IMR-90 (cell line): Measurements from ENCODE around the gene KIAA0232. TPM values are rescaled to one million over a fixed set of nuclear protein-coding genes. Genes with fewer than 3 reads are reported as not detected.

Source experiments
- ATAC-seq: fragments of 200-7000 bp; cut with Tn5 transposase; 2 replicates; pipeline ENCODE4 v1.9.1; 2020; ENCODE audit warnings: low read depth, mild to moderate bottlenecking, moderate library complexity
- BruUV-seq: library from RNA; stranded (reverse); fragments of 400-500 nt; replicated peaks from 2 replicates; lab custom pipeline; 2021; lab: Mats Ljungman, UMichigan
- CTCF ChIA-PET: fragments of 300-600 bp; formaldehyde crosslinking; extraction: SDS; loops from one replicate; lab custom pipeline; 2021; ENCODE audit warnings: antibody characterized with exemption; lab: Yijun Ruan, JAX
- POLR2A ChIA-PET: fragments of 300-600 bp; sonication (Branson Sonifier 250); formaldehyde crosslinking; loops from one replicate; lab custom pipeline; 2022; ENCODE audit warnings: antibody characterized with exemption; ENCODE audit not compliant: unreplicated experiment; lab: Charles Lee
- DNase-seq: peaks from one replicate; pipeline ENCODE4 v3.0.0; 2013
- H2AFZ ChIP-seq: replicated peaks from 2 replicates; pipeline ENCODE3; 2013; ENCODE audit warnings: low read length, mild to moderate bottlenecking; ENCODE audit not compliant: poor library complexity
- H2AK5ac ChIP-seq: 2 replicates; pipeline ENCODE4 v1.6.1; 2013; ENCODE audit warnings: low read depth, low read length, inconsistent platforms
- H2AK9ac ChIP-seq: replicated peaks from 2 replicates; pipeline ENCODE3; 2013; ENCODE audit warnings: mild to moderate bottlenecking, low read depth, low read length, moderate library complexity; ENCODE audit not compliant: poor library complexity
- H2BK120ac ChIP-seq: 2 replicates; pipeline ENCODE4 v1.6.1; 2013; ENCODE audit warnings: low read depth, low read length, inconsistent platforms
- H2BK15ac ChIP-seq: 3 replicates; pipeline ENCODE4 v1.6.1; 2013; ENCODE audit warnings: low read depth, low read length, inconsistent platforms
- H2BK20ac ChIP-seq: 2 replicates; pipeline ENCODE4 v1.6.1; 2013; ENCODE audit warnings: low read depth, mild to moderate bottlenecking, inconsistent platforms, low read length, moderate library complexity
- H2BK5ac ChIP-seq: 2 replicates; pipeline ENCODE4 v1.6.1; 2013; ENCODE audit warnings: mild to moderate bottlenecking, low read depth, low read length, inconsistent platforms; ENCODE audit not compliant: poor library complexity, severe bottlenecking
- H3K14ac ChIP-seq: replicated peaks from 2 replicates; pipeline ENCODE4 v1.6.1; 2013; ENCODE audit warnings: low read depth, low read length, inconsistent platforms
- H3K18ac ChIP-seq: 2 replicates; pipeline ENCODE4 v1.6.1; 2013; ENCODE audit warnings: low read depth, low read length, control low read depth
- H3K23ac ChIP-seq: 2 replicates; pipeline ENCODE4 v1.6.1; 2013; ENCODE audit warnings: low read depth, low read length, inconsistent platforms
- H3K27ac ChIP-seq: 2 replicates; pipeline ENCODE4 v1.5.1; 2013; ENCODE audit warnings: mild to moderate bottlenecking, control low read depth, low read length; ENCODE audit not compliant: insufficient read depth
- H3K27me3 ChIP-seq: 2 replicates; pipeline ENCODE4 v1.6.1; 2013; ENCODE audit warnings: low read length; ENCODE audit not compliant: control insufficient read depth, insufficient read depth
- H3K36me3 ChIP-seq: 2 replicates; pipeline ENCODE4 v1.6.1; 2013; ENCODE audit warnings: low read length, mixed read lengths; ENCODE audit not compliant: control insufficient read depth, insufficient read depth
- H3K4ac ChIP-seq: 2 replicates; pipeline ENCODE4 v1.6.1; 2013; ENCODE audit warnings: low read depth, low read length, inconsistent platforms
- H3K4me1 ChIP-seq: 2 replicates; pipeline ENCODE4 v1.6.1; 2013; ENCODE audit warnings: low read length, mixed read lengths; ENCODE audit not compliant: control insufficient read depth, insufficient read depth
- H3K4me2 ChIP-seq: 2 replicates; pipeline ENCODE4 v1.6.1; 2013; ENCODE audit warnings: low read depth, mild to moderate bottlenecking, control low read depth, low read length, moderate library complexity
- H3K4me3 ChIP-seq: 2 replicates; pipeline ENCODE4 v1.5.1; 2013; ENCODE audit warnings: low read depth, mild to moderate bottlenecking, control low read depth, low read length, moderate library complexity; ENCODE audit not compliant: insufficient read depth
- H3K56ac ChIP-seq: 2 replicates; pipeline ENCODE4 v1.6.1; 2013; ENCODE audit warnings: low read length, inconsistent platforms; ENCODE audit not compliant: insufficient read depth; ENCODE audit errors: extremely low read depth
- H3K79me1 ChIP-seq, 2 experiments: 2 replicates each; pipeline ENCODE4 v1.6.1; 2013; ENCODE audit warnings: low read length in 2 of 2, inconsistent platforms in 1 of 2, low read depth in 1 of 2
- H3K9ac ChIP-seq: 2 replicates; pipeline ENCODE4 v1.6.1; 2013; ENCODE audit warnings: low read depth, low read length, control low read depth
- H3K9me1 ChIP-seq: 2 replicates; pipeline ENCODE4 v1.6.1; 2013; ENCODE audit warnings: low read length, inconsistent platforms; ENCODE audit not compliant: insufficient read depth
- H3K9me3 ChIP-seq: 2 replicates; pipeline ENCODE4 v1.6.1; 2013; ENCODE audit warnings: low read length; ENCODE audit not compliant: control insufficient read depth, insufficient read depth
- H4K20me1 ChIP-seq: 2 replicates; pipeline ENCODE4 v1.6.1; 2013; ENCODE audit warnings: low read length, inconsistent platforms; ENCODE audit not compliant: insufficient read depth
- H4K5ac ChIP-seq: 2 replicates; pipeline ENCODE4 v1.6.1; 2013; ENCODE audit warnings: mild to moderate bottlenecking, low read depth, low read length, control low read depth
- H4K8ac ChIP-seq, 2 experiments: 2 replicates each; pipeline ENCODE4 v1.6.1; 2013; ENCODE audit warnings: low read depth in 2 of 2, low read length in 2 of 2, control low read depth in 1 of 2, inconsistent platforms in 1 of 2
- H4K91ac ChIP-seq: 2 replicates; pipeline ENCODE4 v1.6.1; 2013; ENCODE audit warnings: low read depth, low read length, inconsistent platforms; ENCODE audit not compliant: insufficient read depth
- BHLHE40 ChIP-seq: fragments of 150-350 bp; IDR thresholded peaks from 2 replicates; pipeline ENCODE4 v1.6.1; 2016; ENCODE audit warnings: mild to moderate bottlenecking, low read depth, low read length
- CEBPB ChIP-seq: IDR thresholded peaks from 2 replicates; pipeline ENCODE4 v1.6.1; 2012; ENCODE audit warnings: low read depth, low read length, improper control_type of control experiment
- CHD1 ChIP-seq: IDR thresholded peaks from 2 replicates; pipeline ENCODE4 v1.6.1; 2012; ENCODE audit warnings: low read depth, low read length, improper control_type of control experiment
- FOS ChIP-seq: fragments of 150-350 bp; IDR thresholded peaks from 2 replicates; pipeline ENCODE4 v1.6.1; 2016; ENCODE audit warnings: low read depth, low read length
- MAFK ChIP-seq: IDR thresholded peaks from 2 replicates; pipeline ENCODE4 v1.6.1; 2012; ENCODE audit warnings: low read depth, low read length, improper control_type of control experiment
- MAZ ChIP-seq: IDR thresholded peaks from 2 replicates; pipeline ENCODE4 v1.6.1; 2012; ENCODE audit warnings: low read depth, mild to moderate bottlenecking, low read length, improper control_type of control experiment, moderate library complexity, borderline replicate concordance
- MXI1 ChIP-seq: IDR thresholded peaks from 2 replicates; pipeline ENCODE4 v1.6.1; 2012; ENCODE audit warnings: low read depth, mild to moderate bottlenecking, low read length, moderate library complexity, borderline replicate concordance
- NFE2L2 ChIP-seq: fragments of 150-350 bp; IDR thresholded peaks from 2 replicates; pipeline ENCODE4 v1.6.1; 2016; ENCODE audit warnings: low read depth, mild to moderate bottlenecking, low read length
- POLR2A ChIP-seq: IDR thresholded peaks from 2 replicates; pipeline ENCODE4 v1.6.1; 2012; ENCODE audit warnings: mild to moderate bottlenecking, low read depth, low read length
- RAD21 ChIP-seq: IDR thresholded peaks from 2 replicates; pipeline ENCODE4 v1.6.1; 2012; ENCODE audit warnings: low read length, improper control_type of control experiment
- RCOR1 ChIP-seq: IDR thresholded peaks from 2 replicates; pipeline ENCODE4 v1.6.1; 2012; ENCODE audit warnings: mild to moderate bottlenecking, low read length, improper control_type of control experiment; ENCODE audit not compliant: insufficient replicate concordance
- RFX5 ChIP-seq: IDR thresholded peaks from 2 replicates; pipeline ENCODE4 v1.8.0; 2012; ENCODE audit warnings: low read depth, mild to moderate bottlenecking, low read length, moderate library complexity
- SMC3 ChIP-seq: fragments of 150-350 bp; IDR thresholded peaks from 2 replicates; pipeline ENCODE4 v1.6.1; 2016; ENCODE audit warnings: low read depth, mild to moderate bottlenecking, antibody characterized with exemption, low read length, moderate library complexity
- WGBS, 2 experiments: methylation state at CpG; one replicate each; pipeline versions ENCODE4 v1.1.5 to v1.1.7; 2013; ENCODE audit warnings: missing lambda C conversion rate in 2 of 2; ENCODE audit not compliant: insufficient read length in 1 of 2; ENCODE audit errors: extremely low coverage in 2 of 2; 5-methylcytosine and 5-hydroxymethylcytosine counted together
- dilution Hi-C: fragments of 300-500 bp; cut with HindIII; formaldehyde crosslinking; loops from one replicate; pipeline ENCODE4 v1.14.3; 2018; ENCODE audit warnings: low sequenced_read_pairs; ENCODE audit not compliant: unreplicated experiment
- in situ Hi-C: fragments of 300-500 bp; cut with MboI; formaldehyde crosslinking; loops from 3 replicates; pipeline ENCODE4 v1.14.3; 2019; ENCODE audit warnings: low sequenced_read_pairs, inconsistent platforms, mixed read lengths
- intact Hi-C: fragments of 100-400 bp; cut with micrococcal nuclease; formaldehyde crosslinking; loops from 2 replicates; pipeline ENCODE4 v1.10.0; 2022
- polyA plus RNA-seq, 3 experiments: library from polyadenylated mRNA; depleted of rRNA; stranded (reverse); fragments of >200 nt; gene quantifications; 2 replicates each; pipeline ENCODE4 v1.2.3, GENCODE V29; 2012; ENCODE audit warnings: low replicate concordance in 1 of 3
- total RNA-seq: library from RNA; depleted of rRNA; stranded (reverse); fragments of >200 nt; gene quantifications from 2 replicates; pipeline ENCODE4 v1.2.3, GENCODE V29; 2012
- TF ChIP-seq, protein P1 (sequence below): fragments of 150-350 bp; IDR thresholded peaks from 2 replicates; pipeline ENCODE4 v1.6.1; 2016; ENCODE audit warnings: low read depth, mild to moderate bottlenecking, low read length, moderate library complexity, borderline replicate concordance
- TF ChIP-seq, protein P2 (sequence below): fragments of 150-350 bp; IDR thresholded peaks from 2 replicates; pipeline ENCODE4 v1.6.1; 2017; ENCODE audit warnings: mild to moderate bottlenecking, antibody characterized with exemption, low read length, low read depth
- TF ChIP-seq, protein P3 (sequence below): conservative IDR thresholded peaks from 2 replicates; pipeline ENCODE4 v1.5.1; 2012; ENCODE audit warnings: mild to moderate bottlenecking, low read depth, low read length, improper control_type of control experiment

KIAA0232 gene
- total and polyA plus RNA-seq, 2 of the 4 experiments (the other 2 are of a cell fraction) = 6.8 to 19.5 TPM

DNA sequence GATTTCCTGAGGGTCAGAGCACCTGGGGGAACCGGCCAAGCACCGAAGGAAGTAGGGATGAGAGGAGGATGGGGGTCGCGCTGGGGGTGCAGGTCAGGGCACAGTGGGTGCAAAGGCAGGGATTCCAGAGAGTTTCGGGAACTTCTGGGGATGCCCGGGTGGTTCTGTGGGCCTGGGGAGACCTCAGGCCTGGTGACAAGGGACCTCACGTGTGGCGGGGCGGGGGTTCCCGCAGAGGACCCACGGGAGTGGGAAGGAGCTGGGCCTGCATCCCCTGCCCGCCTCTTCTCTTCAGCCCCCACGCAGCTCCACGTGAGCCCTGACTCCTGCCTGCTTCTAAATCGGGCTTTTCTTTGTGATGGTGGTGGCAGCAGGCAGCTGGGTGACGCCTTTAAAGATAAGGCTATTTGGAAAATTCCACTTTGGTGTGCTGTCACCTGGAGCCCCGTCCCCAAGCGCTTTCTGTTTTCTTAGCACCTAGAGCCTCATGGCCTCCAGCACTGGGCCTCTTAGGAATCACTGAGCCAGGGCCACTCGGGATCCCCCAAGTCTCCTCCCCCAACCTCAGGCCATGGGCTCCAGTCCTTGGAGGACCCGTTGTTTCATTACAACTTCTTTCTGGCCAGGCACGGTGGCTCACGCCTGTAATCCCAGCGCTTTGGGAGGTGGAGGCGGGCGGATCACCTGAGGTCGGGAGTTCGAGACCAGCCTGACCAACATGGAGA lies 120.0 kb downstream of the KIAA0232 start:
- H3K4me3 ChIP-seq = no peak overlapping the region
- in situ Hi-C loops (no loop called here), intact Hi-C loops (no loop called here), dilution Hi-C loops (no loop called here)
- H3K36me3 ChIP-seq = no peaks in the 10 kb centered on the region
- no peaks in the 10 kb centered on the region for H3K9me3 ChIP-seq
- no peak overlapping the region for H2AK5ac ChIP-seq
- no peak overlapping the region for H2AFZ ChIP-seq
- H4K91ac ChIP-seq = no peak overlapping the region
- no peak overlapping the region for H3K56ac ChIP-seq
- no peak overlapping the region for H4K8ac ChIP-seq
- no peak overlapping the region for H3K9ac ChIP-seq
- TF ChIP-seq, protein P1, sequence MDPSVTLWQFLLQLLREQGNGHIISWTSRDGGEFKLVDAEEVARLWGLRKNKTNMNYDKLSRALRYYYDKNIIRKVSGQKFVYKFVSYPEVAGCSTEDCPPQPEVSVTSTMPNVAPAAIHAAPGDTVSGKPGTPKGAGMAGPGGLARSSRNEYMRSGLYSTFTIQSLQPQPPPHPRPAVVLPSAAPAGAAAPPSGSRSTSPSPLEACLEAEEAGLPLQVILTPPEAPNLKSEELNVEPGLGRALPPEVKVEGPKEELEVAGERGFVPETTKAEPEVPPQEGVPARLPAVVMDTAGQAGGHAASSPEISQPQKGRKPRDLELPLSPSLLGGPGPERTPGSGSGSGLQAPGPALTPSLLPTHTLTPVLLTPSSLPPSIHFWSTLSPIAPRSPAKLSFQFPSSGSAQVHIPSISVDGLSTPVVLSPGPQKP = no peak
- TF ChIP-seq MAZ = no peak
- TF ChIP-seq MXI1 = no peak
- TF ChIP-seq FOS = no peak
- TF ChIP-seq CHD1 = no peak
- TF ChIP-seq CEBPB = no peak
- TF ChIP-seq, protein P2, sequence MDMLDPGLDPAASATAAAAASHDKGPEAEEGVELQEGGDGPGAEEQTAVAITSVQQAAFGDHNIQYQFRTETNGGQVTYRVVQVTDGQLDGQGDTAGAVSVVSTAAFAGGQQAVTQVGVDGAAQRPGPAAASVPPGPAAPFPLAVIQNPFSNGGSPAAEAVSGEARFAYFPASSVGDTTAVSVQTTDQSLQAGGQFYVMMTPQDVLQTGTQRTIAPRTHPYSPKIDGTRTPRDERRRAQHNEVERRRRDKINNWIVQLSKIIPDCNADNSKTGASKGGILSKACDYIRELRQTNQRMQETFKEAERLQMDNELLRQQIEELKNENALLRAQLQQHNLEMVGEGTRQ = no peak
- TF ChIP-seq MAFK = no peak
- TF ChIP-seq SMC3 = no peak
- TF ChIP-seq POLR2A = no peak
- TF ChIP-seq, protein P3, sequence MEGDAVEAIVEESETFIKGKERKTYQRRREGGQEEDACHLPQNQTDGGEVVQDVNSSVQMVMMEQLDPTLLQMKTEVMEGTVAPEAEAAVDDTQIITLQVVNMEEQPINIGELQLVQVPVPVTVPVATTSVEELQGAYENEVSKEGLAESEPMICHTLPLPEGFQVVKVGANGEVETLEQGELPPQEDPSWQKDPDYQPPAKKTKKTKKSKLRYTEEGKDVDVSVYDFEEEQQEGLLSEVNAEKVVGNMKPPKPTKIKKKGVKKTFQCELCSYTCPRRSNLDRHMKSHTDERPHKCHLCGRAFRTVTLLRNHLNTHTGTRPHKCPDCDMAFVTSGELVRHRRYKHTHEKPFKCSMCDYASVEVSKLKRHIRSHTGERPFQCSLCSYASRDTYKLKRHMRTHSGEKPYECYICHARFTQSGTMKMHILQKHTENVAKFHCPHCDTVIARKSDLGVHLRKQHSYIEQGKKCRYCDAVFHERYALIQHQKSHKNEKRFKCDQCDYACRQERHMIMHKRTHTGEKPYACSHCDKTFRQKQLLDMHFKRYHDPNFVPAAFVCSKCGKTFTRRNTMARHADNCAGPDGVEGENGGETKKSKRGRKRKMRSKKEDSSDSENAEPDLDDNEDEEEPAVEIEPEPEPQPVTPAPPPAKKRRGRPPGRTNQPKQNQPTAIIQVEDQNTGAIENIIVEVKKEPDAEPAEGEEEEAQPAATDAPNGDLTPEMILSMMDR = no peak
- TF ChIP-seq RCOR1 = no peak
- no peak for TF ChIP-seq BHLHE40
- TF ChIP-seq RAD21 = no peak
- no peak for TF ChIP-seq RFX5
- no peak for TF ChIP-seq NFE2L2
- no peak overlapping the region for H2BK120ac ChIP-seq
- H3K14ac ChIP-seq = no peak overlapping the region
- H4K20me1 ChIP-seq = no peaks in the 10 kb centered on the region
- no peaks in the 10 kb centered on the region for H3K79me1 ChIP-seq
- H2BK5ac ChIP-seq = no peak overlapping the region
- no peak overlapping the region for H4K5ac ChIP-seq
- ATAC-seq (no peak), DNase-seq (no peak)
- H3K4me1 ChIP-seq = peaks cover 3% of the 10 kb centered on the region; the same call in 1 of the 2 replicates
- no peak overlapping the region for H3K4ac ChIP-seq
- CTCF ChIA-PET = no interaction called here
- 72% methylated on average over 8 of the region's 27 CpGs; no CpG with 5 or more reads in 1 of the 2 experiments for WGBS, 2 experiments
- H3K4me2 ChIP-seq = no peak overlapping the region
- no peak overlapping the region for H3K23ac ChIP-seq
- H2BK20ac ChIP-seq = no peak overlapping the region
- no peaks in the 10 kb centered on the region for H3K27me3 ChIP-seq
- H3K18ac ChIP-seq = no peak overlapping the region
- no peak overlapping the region for H2BK15ac ChIP-seq
- POLR2A ChIA-PET = no interaction called here
- no peak overlapping the region for H3K27ac ChIP-seq
- no TSS peak for BruUV-seq
- peak overlapping the region; percentile 13 for H2AK9ac ChIP-seq
- H3K9me1 ChIP-seq = 0 out of 2 replicates have a peak, but pooled peaks cover 3% of the 10 kb centered on the region
